Activated CD4-positive, alpha-beta T cell treated with anti-CD3 and anti-CD28 coated beads for 4 hours (primary cell): Measurements from ENCODE around the gene USP11.
A peak's percentile ranks its signal among the peaks of the same experiment; 100 is the strongest.

Experiments used
- DNase-seq, 2 donors: peaks; one replicate each; pipeline ENCODE4 v3.0.0-alpha.2; 2020

Gene USP11

GRCh38 chrX:47232803-47233332 is at the start of gene USP11:
Gene USP11, plus strand, starts transcription at chrX:47233009. Its CDS starts 35 bp downstream, at chrX:47233044.
- DNase-seq: peak in 1 of 2 donors; percentile 24

- no peak for DNase-seq
These were observed 48.3 kb upstream of the USP11 start for GRCh38 chrX:47184486-47184885.

- DNase-seq: no peak
These were observed 47.6 kb upstream of the USP11 start for GRCh38 chrX:47185241-47185640.

DNA sequence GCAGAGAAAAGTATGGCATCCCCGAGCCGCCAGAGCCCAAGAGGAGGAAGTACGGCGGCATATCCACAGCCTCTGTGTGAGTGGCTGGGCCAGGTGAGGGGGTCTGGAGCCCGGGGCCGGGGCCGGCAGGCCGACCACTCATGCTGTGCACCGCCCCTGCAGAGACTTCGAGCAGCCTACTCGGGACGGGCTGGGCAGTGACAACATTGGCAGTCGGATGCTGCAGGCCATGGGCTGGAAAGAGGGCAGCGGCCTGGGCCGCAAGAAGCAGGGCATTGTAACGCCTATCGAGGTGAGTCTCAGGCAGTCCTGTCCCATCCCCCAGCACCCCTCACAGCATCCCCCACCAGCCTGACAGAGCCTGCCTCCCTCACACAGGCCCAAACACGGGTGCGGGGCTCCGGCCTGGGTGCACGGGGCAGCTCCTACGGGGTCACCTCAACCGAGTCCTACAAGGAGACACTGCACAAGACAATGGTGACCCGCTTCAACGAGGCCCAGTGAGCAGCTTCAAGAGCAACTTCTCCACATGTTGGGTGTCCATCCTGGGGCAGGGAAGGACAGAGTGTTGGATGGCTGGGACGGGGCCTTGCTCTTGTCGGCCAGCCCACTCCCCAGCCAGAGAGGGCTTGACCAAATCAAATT is 46.6 kb upstream of the USP11 start:
- no peak for DNase-seq

- no peak for DNase-seq
These were observed 45.6 kb upstream of the USP11 start for GRCh38 chrX:47187106-47187677.

DNA sequence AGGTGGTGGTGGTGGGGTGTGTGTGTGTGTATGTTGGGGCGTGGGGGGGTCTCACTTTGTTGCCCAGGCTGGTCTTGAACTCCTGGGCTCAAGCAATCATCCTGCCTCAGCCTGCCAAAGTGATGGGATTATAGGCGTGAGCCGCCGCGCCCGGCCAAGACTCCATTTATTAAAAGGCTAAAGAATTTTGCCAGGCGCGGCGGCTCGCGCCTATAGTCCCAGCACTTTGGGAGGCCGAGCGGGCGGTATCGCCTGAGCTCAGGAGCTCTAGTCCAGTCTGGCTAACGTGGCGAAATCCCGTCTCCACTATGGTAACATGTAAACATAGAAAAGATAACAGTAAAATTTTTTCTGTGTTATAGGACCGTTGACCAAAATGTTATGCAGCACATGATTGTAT is 42.9 kb upstream of the USP11 start:
- no peak for DNase-seq

- DNase-seq: peak; percentile 75 to 80
These were observed 42.2 kb upstream of the USP11 start for GRCh38 chrX:47190445-47191269.

DNA sequence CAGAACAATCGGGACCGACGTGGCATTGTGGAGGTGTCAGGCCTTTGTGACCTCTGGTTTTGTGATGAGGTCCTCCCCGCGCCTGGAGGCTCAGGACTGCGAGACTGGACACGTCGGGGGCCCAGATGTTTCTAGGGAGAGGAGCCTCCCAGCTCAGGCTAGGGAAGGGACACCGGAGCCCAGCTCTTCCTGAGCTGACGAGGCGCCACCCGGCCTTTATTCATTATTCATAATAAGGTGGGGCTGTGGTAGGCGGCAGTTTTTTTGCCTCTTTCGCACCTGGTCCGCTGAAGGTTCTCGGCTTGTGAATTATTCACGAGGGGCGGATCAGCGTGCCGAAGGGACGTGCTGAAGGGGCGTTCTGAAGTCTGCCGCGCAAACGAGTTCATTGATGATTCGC is 41.5 kb upstream of the USP11 start:
- peak; percentile 49 to 55 for DNase-seq

GRCh38 chrX:47191806-47192401 is 40.9 kb upstream of the USP11 start:
- DNase-seq: no peak

GRCh38 chrX:47193475-47194193 is 39.2 kb upstream of the USP11 start, which contains the start of gene UBA1:
Gene UBA1, plus strand, starts transcription at chrX:47193829. Its CDS starts 4,974 bp downstream, at chrX:47198803.
- peak; percentile 90 to 99 for DNase-seq

- DNase-seq: no peak
These were observed 38.5 kb upstream of the USP11 start for GRCh38 chrX:47194194-47194787.

GRCh38 chrX:47196098-47196497 is 36.7 kb upstream of the USP11 start:
- DNase-seq: no peak

DNA sequence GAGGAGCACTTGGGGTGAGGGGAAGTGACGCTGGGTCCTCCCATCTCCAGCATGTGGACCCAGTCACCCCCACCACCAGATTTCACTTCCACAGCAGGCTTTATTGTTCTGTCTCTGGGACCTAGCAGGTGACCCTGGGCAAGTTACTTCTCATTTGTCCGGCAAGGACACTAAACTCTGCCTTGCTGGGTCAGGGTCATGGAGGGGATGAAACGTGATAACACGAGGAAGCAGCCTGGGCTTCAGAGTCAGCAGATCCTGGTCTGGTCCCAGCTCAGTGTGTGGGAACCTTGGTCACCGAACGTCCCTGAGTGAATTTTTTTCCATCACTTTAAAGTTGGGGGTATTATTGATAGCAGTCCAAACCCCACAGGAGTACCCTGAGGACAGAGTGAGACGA is 35.3 kb upstream of the USP11 start:
- DNase-seq: no peak

DNA sequence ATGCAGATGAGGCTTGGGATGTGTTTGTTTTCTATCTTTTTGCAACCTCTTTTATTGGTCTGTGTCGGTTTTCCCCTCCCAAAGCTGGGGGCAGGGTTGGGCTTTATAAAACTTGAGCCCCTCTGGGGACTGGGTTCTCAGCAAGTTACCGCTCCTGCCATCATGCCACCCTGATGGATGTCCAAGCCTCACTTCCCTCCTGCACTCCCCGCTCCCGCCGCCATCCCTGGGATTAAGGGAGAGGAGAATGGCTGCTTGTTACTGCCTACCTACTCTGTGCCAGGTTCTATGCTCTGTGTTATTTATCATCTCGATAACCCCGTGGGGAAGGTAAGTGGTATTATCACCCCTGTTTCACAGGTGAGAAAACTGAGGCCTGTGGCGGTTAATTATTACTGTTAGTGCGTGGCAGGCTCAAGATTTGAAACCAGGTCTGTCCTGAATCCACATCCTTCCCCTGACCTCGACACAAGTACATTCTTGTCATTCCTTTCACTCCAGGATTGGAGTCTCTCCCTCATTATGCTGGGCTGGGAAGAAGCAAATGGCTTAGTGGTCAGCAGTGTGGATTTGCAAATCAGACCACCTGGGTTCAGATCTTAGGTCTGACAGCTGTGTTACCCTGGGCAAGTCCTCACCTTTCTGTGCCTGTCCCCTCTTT is 34.7 kb upstream of the USP11 start:
- DNase-seq: no peak

- DNase-seq: no peak
These were observed 34.1 kb upstream of the USP11 start for GRCh38 chrX:47198687-47199080.

DNA sequence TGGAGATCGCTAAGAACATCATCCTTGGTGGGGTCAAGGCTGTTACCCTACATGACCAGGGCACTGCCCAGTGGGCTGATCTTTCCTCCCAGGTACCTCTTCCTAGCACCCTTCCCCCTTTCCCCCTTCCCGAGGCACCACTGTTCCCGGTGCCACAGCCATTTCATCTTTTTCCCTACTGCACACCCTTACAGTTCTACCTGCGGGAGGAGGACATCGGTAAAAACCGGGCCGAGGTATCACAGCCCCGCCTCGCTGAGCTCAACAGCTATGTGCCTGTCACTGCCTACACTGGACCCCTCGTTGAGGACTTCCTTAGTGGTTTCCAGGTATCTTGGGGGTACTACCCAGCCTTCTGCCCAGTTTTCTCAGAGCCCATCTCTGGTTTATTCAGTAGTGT is 33.5 kb upstream of the USP11 start:
- DNase-seq: no peak

GRCh38 chrX:47200385-47201150 is 32.2 kb upstream of the USP11 start:
- no peak for DNase-seq

DNA sequence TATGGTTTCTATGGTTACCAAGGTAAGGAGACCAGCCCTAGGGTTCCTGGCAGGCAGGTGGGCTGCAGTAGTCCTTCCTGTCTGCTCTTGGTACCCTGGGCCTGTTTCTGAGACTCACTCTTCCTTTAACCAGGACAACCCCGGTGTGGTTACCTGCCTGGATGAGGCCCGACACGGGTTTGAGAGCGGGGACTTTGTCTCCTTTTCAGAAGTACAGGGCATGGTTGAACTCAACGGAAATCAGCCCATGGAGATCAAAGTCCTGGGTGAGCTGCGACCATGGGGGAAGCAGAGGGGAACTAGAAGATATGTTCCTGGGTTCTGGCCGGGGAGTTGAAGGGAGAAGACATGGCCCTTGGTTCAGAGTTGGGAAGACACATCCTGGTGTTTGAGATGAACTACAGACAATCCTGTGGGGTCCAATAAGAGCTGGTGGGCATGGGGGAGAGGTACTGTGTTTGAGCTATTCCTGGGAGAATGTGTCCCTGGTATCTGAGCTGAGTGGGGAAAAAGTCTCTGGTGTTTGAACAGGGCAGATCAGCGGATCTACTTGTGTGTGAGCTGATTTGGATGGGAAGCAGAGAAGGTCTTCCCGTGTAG is 31.4 kb upstream of the USP11 start:
- no peak for DNase-seq

- DNase-seq: no peak
These were observed 30.5 kb upstream of the USP11 start for GRCh38 chrX:47202316-47202715.

- no peak for DNase-seq
These were observed 29.9 kb upstream of the USP11 start for GRCh38 chrX:47202877-47203276.
